GM18951 (cell line): Measurements from ENCODE around the gene OVCH1.
"Not testable (repeated sequence)": the region's sequence is repeated elsewhere in the genome, so short reads cannot be mapped to it uniquely, and the experiment has no call there.

Source experiments
- POLR2A ChIP-seq: IDR thresholded peaks from 4 replicates; pipeline ENCODE4 v1.6.1; 2011; ENCODE audit warnings: mild to moderate bottlenecking; ENCODE audit not compliant: insufficient read length, insufficient read depth; ENCODE audit errors: extremely low read depth
- in situ Hi-C: fragments of 300-500 bp; cut with MboI; formaldehyde crosslinking; loops from one replicate; pipeline ENCODE4 v1.12.0; 2022; ENCODE audit warnings: low sequenced_read_pairs, mixed read lengths, inconsistent platforms; ENCODE audit not compliant: unreplicated experiment

The OVCH1 gene

GRCh38 chr12:29451888-29452287 is 45.6 kb downstream of the OVCH1 start:
- no peak for TF ChIP-seq POLR2A
- in situ Hi-C loops = no loop called here

- no peak for TF ChIP-seq POLR2A
- in situ Hi-C loops = no loop called here
Measured at GRCh38 chr12:29448157-29448556, 49.3 kb downstream of the OVCH1 start.

- in situ Hi-C loops = no loop called here
- TF ChIP-seq POLR2A = no peak
Measured at GRCh38 chr12:29447285-29447975, 50.1 kb downstream of the OVCH1 start.

GRCh38 chr12:29439506-29439905 is 58.0 kb downstream of the OVCH1 start:
- TF ChIP-seq POLR2A = no peak
- in situ Hi-C loops = no loop called here

GRCh38 chr12:29438752-29439408 is 58.6 kb downstream of the OVCH1 start:
- no peak for TF ChIP-seq POLR2A
- in situ Hi-C loops = no loop called here

GRCh38 chr12:29437575-29437974 is 59.9 kb downstream of the OVCH1 start:
- in situ Hi-C loops = no loop called here
- TF ChIP-seq POLR2A = no peak

- in situ Hi-C loops = not testable (repeated sequence)
Measured at GRCh38 chr12:29436815-29437214, 60.7 kb downstream of the OVCH1 start.

GRCh38 chr12:29431513-29431912 is 66.0 kb downstream of the OVCH1 start:
- TF ChIP-seq POLR2A = no peak

GRCh38 chr12:29430716-29431044 is 66.8 kb downstream of the OVCH1 start:
- no peak for TF ChIP-seq POLR2A
- in situ Hi-C loops = no loop called here

More at GRCh38 chr12:29431513-29431912, 66.0 kb downstream of the OVCH1 start:
- in situ Hi-C loops = no loop called here

GRCh38 chr12:29429999-29430715 is 67.3 kb downstream of the OVCH1 start:
- in situ Hi-C loops = no loop called here
- TF ChIP-seq POLR2A = no peak

GRCh38 chr12:29428633-29429032 is 68.9 kb downstream of the OVCH1 start:
- no peak for TF ChIP-seq POLR2A
- in situ Hi-C loops = no loop called here

- in situ Hi-C loops = no loop called here
- no peak for TF ChIP-seq POLR2A
Measured at GRCh38 chr12:29427964-29428363, 69.5 kb downstream of the OVCH1 start.

- no peak for TF ChIP-seq POLR2A
- in situ Hi-C loops = no loop called here
Measured at GRCh38 chr12:29426498-29426897, 71.0 kb downstream of the OVCH1 start.

- in situ Hi-C loops = no loop called here
- TF ChIP-seq POLR2A = no peak
Measured at GRCh38 chr12:29425722-29426121, 71.8 kb downstream of the OVCH1 start.
